Endothelial cell of umbilical vein (primary cell): ENCODE data around the gene ZFAND2B.

Experiments
- FOS ChIP-seq: IDR thresholded peaks from 2 replicates; pipeline ENCODE4 v1.6.1; 2011; ENCODE audit warnings: mild to moderate bottlenecking, low read length, moderate library complexity, borderline replicate concordance; ENCODE audit not compliant: insufficient read depth
- MAX ChIP-seq: IDR thresholded peaks from 2 replicates; pipeline ENCODE4 v1.6.1; 2011; ENCODE audit not compliant: insufficient read depth, insufficient read length
- POLR2A ChIP-seq: IDR thresholded peaks from 2 replicates; pipeline ENCODE4 v1.6.1; 2012; ENCODE audit warnings: low read depth, mild to moderate bottlenecking, control low read depth, low read length

GRCh38 chr2:219230059-219230540 lies 23.5 kb downstream of the ZFAND2B start:
- no peak for TF ChIP-seq POLR2A
- no peak for TF ChIP-seq FOS
- no peak for TF ChIP-seq MAX
